ENCODE results near the gene FOXF1. TPM values are rescaled to one million over a fixed set of nuclear protein-coding genes. Genes with fewer than 3 reads are reported as not detected.
A peak's percentile ranks its signal among the peaks of the same experiment; 100 is the strongest.

FOXF1 gene
- total RNA-seq, 2 donors from 2014 or later, result 4.1 TPM; not detected in 1

GRCh38 chr16:86505185-86505898 is 5.0 kb upstream of the FOXF1 start:
- Histone ChIP-seq H3K36me3 (no peaks in the 10 kb centered on the region), H3K27ac (no peak overlapping the region), H3K27me3 (replicated peaks; ENCODE audit: insufficient read depth) (peaks cover 68% of the 10 kb centered on the region), H3K9me3 (no peaks in the 10 kb centered on the region), H3K4me1 (ENCODE audit: control insufficient read depth in 1 of 2, low read depth in 2 of 2) (peaks cover 17 to 33% of the 10 kb centered on the region in 2 donors), H3K4me3 (peak overlapping the region; percentile 38)
- TF ChIP-seq CTCF (IDR thresholded peaks at IDR 0.05), result no peak
- ATAC-seq (ENCODE audit: insufficient number of reproducible peaks, low FRiP score, low read depth) (no peak), DNase-seq (ENCODE audit: low spot score) (no peak)

DNA sequence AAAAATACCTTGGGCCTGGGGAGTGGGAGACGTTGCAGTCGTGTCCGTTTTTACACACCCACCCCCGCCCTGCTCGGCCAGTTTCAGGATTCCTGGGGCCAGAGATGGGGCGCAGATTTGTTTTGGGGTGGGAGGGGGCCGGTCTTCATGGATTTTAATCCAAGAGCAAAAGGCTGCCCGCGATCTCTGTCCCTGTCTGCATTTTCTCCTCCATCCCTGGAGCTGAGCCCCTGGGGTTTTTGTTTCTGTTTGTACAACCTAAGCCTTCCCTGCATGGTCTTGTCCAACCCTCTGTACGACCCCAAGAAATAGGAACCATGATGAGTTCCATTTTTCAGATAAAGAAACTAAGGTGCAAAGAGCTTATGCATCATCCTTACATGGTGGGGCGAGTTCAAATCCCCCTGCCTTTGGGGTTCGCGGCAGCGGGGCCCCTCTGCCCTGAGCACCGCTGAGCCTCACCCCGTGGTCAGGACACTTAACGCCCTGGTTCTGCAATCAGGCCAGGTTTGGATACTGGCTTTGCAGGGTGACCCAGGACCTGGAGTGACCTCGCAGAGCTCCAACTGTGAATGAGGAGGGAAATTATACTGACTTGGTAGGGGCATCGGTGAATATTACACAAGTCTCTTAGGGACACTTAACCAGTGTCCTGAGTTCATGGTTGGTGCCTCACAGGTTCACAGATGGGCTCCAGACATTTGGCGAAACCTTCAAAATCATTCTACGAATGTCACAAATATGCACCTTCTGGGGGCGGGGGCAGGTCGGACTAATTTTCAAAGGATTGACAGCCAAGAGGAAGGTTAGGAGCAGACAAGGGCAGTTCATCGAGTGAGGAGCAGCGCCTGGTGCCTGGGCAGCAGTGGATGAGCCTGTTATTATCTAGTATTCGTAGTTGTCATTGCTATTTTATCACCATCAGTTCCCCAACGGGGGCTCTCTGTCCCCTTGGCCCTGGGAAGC is 4.1 kb upstream of the FOXF1 start:
- DNase-seq (ENCODE audit: low spot score) (no peak), ATAC-seq (ENCODE audit: insufficient number of reproducible peaks, low FRiP score, low read depth) (no peak)
- H3K9me3 ChIP-seq, result no peaks in the 10 kb centered on the region
- no peaks in the 10 kb centered on the region for H3K36me3 ChIP-seq
- peaks cover 60% of the 10 kb centered on the region for H3K27me3 ChIP-seq (replicated peaks; ENCODE audit: insufficient read depth)
- H3K27ac ChIP-seq, result no peak overlapping the region
- no peak for TF ChIP-seq CTCF (IDR thresholded peaks at IDR 0.05)
- peaks cover 17 to 41% of the 10 kb centered on the region in 2 donors for H3K4me1 ChIP-seq (ENCODE audit: control insufficient read depth in 1 of 2, low read depth in 2 of 2)
- H3K4me3 ChIP-seq, result no peak overlapping the region

DNA sequence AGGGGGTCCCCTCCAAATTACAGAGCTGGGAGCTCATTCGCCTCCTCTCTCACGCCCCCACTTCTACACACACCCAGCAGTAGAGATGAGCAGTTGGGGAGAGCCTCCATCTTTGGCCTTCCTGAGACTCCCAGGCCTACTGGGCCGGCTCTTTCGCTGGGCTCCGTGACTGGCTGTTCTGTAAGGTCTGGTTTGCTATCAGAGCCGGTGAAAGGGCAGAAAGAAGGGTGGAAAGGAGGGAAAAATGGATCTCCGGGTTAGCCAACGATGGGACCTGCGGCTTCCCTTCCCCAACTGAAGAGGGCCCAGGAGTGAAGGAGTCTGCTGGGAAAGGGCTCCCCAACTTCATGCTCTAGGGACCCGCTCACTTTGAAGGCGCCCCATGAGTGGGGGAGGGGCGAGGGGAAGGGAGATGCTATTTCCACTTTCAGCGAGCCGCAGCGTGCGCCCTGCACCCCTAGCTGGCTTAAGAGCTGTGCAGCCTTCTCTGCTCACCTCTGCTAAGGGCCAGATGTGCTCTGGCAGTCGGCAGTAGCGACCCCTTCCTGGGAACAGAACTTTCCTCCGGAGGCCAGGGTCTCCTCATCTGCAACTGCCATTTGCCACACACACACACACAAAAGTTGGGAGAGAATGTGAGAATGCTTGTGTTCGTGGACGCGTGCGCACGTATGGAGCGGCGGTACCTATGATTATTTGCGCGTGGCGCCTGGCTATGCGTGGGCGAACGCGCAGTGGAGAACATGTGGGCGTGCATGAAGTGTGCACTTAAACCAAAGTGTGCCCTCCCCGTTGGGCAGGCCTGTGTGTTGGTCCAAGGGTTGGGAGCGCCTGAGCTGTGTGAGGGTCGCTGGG is 2.9 kb upstream of the FOXF1 start:
- no peak for TF ChIP-seq CTCF (IDR thresholded peaks at IDR 0.05)
- ATAC-seq (ENCODE audit: insufficient number of reproducible peaks, low FRiP score, low read depth), result no peak
- Histone ChIP-seq H3K9me3 (no peaks in the 10 kb centered on the region), H3K4me3 (peak overlapping the region; percentile 73), H3K27ac (no peak overlapping the region), H3K4me1 (ENCODE audit: control insufficient read depth in 1 of 2, low read depth in 2 of 2) (peaks cover 17 to 47% of the 10 kb centered on the region in 2 donors), H3K36me3 (no peaks in the 10 kb centered on the region), H3K27me3 (replicated peaks; ENCODE audit: insufficient read depth) (peaks cover 49% of the 10 kb centered on the region)
- DNase-seq (ENCODE audit: low spot score), result no peak

- H3K4me1 ChIP-seq (ENCODE audit: control insufficient read depth in 1 of 2, low read depth in 2 of 2), result peaks cover 17 to 47% of the 10 kb centered on the region in 2 donors
- no peaks in the 10 kb centered on the region for H3K36me3 ChIP-seq
- ATAC-seq (ENCODE audit: insufficient number of reproducible peaks, low FRiP score, low read depth) (no peak), DNase-seq (ENCODE audit: low spot score) (no peak)
- H3K27ac ChIP-seq, result no peak overlapping the region
- peaks cover 42% of the 10 kb centered on the region for H3K27me3 ChIP-seq (replicated peaks; ENCODE audit: insufficient read depth)
- no peaks in the 10 kb centered on the region for H3K9me3 ChIP-seq
- TF ChIP-seq CTCF (IDR thresholded peaks at IDR 0.05), result no peak
- peak overlapping the region; percentile 73 for H3K4me3 ChIP-seq
Measured at GRCh38 chr16:86508028-86508946, 2.0 kb upstream of the FOXF1 start.

All from thoracic aorta (tissue), 2 donors.